Measurements from ENCODE around the gene EXOC4. TPM values are rescaled to one million over a fixed set of nuclear protein-coding genes. Genes with fewer than 3 reads are reported as not detected.

EXOC4 gene
- total RNA-seq, 3 donors from 2014 or later = 63.9 to 90.2 (median 89.5) TPM

- Histone ChIP-seq H3K36me3 (ENCODE audit: low read depth) (no peaks in the 10 kb centered on the region), H3K4me3 (no peak overlapping the region), H3K9me3 (no peaks in the 10 kb centered on the region), H3K4me1 (ENCODE audit: low read depth) (no peaks in the 10 kb centered on the region)
- DNase-seq (peak in 1 of 3 donors; percentile 79), ATAC-seq (peak; percentile 52)
- intact Hi-C loops (cut with DNase I, micrococcal nuclease) = no loop called here
- peak; percentile 35 for TF ChIP-seq CTCF (IDR thresholded peaks at IDR 0.05)
Observed at GRCh38 chr7:133230591-133231194, 22.2 kb upstream of the EXOC4 start.

GRCh38 chr7:133233142-133233541 lies 19.7 kb upstream of the EXOC4 start:
- intact Hi-C loops (cut with DNase I, micrococcal nuclease) = no loop called here
- H3K4me1 ChIP-seq (ENCODE audit: low read depth) = no peaks in the 10 kb centered on the region
- no peak for TF ChIP-seq CTCF (IDR thresholded peaks at IDR 0.05)
- no peaks in the 10 kb centered on the region for H3K9me3 ChIP-seq
- DNase-seq (no peak), ATAC-seq (no peak)
- H3K36me3 ChIP-seq (ENCODE audit: low read depth) = no peaks in the 10 kb centered on the region
- H3K4me3 ChIP-seq = no peak overlapping the region

GRCh38 chr7:133234961-133235875 lies 17.7 kb upstream of the EXOC4 start:
- no peak for TF ChIP-seq CTCF (IDR thresholded peaks at IDR 0.05)
- intact Hi-C loops (cut with DNase I, micrococcal nuclease) = no loop called here
- no peaks in the 10 kb centered on the region for H3K4me1 ChIP-seq (ENCODE audit: low read depth)
- ATAC-seq (no peak), DNase-seq (no peak)
- H3K4me3 ChIP-seq = no peak overlapping the region
- H3K9me3 ChIP-seq = no peaks in the 10 kb centered on the region
- no peaks in the 10 kb centered on the region for H3K36me3 ChIP-seq (ENCODE audit: low read depth)

GRCh38 chr7:133237545-133237944 lies 15.3 kb upstream of the EXOC4 start:
- H3K4me3 ChIP-seq = no peak overlapping the region
- no peaks in the 10 kb centered on the region for H3K4me1 ChIP-seq (ENCODE audit: low read depth)
- H3K9me3 ChIP-seq = no peaks in the 10 kb centered on the region
- no peak for ATAC-seq
- no peaks in the 10 kb centered on the region for H3K36me3 ChIP-seq (ENCODE audit: low read depth)
- no peak for DNase-seq
- intact Hi-C loops (cut with DNase I, micrococcal nuclease) = no loop called here
- TF ChIP-seq CTCF (IDR thresholded peaks at IDR 0.05) = no peak

GRCh38 chr7:133240302-133240701 lies 12.6 kb upstream of the EXOC4 start:
- Histone ChIP-seq H3K4me3 (no peak overlapping the region), H3K9me3 (no peaks in the 10 kb centered on the region), H3K4me1 (ENCODE audit: low read depth) (no peaks in the 10 kb centered on the region), H3K36me3 (ENCODE audit: low read depth) (no peaks in the 10 kb centered on the region)
- TF ChIP-seq CTCF (IDR thresholded peaks at IDR 0.05) = no peak
- ATAC-seq = no peak
- no peak for DNase-seq
- intact Hi-C loops (cut with DNase I, micrococcal nuclease) = no loop called here

All from mucosa of descending colon (tissue), 3 donors.